Neutrophil (primary cell): ENCODE data around the gene MAP3K15.

Source experiments
- H3K27ac ChIP-seq: fragments of 200-600 bp; sonication (generic); 2 replicates; pipeline ENCODE4 v1.5.1; 2016; ENCODE audit warnings: mild to moderate bottlenecking, moderate library complexity
- H3K27me3 ChIP-seq: fragments of 200-600 bp; sonication (generic); 2 replicates; pipeline ENCODE4 v1.6.0; 2016; ENCODE audit warnings: mild to moderate bottlenecking
- H3K36me3 ChIP-seq: fragments of 200-600 bp; sonication (generic); 2 replicates; pipeline ENCODE4 v1.5.1; 2017
- H3K4me1 ChIP-seq, 2 experiments: fragments of 200-600 bp in 1 of 2; sonication (generic) in 1 of 2; 1 replicate in 1 of 2; 2 replicates in 1 of 2; pipeline versions ENCODE4 v1.5.1 to v1.6.1; 2013 to 2016; ENCODE audit warnings: low read depth in 1 of 2, low read length in 1 of 2, mild to moderate bottlenecking in 1 of 2, moderate library complexity in 1 of 2; ENCODE audit not compliant: control insufficient read depth in 1 of 2, insufficient read depth in 1 of 2
- H3K4me3 ChIP-seq, 2 experiments: fragments of 200-600 bp in 1 of 2; sonication (generic) in 1 of 2; 1 replicate in 1 of 2; 2 replicates in 1 of 2; pipeline ENCODE4 v1.5.1; 2013 to 2016; ENCODE audit warnings: low read depth in 1 of 2, low read length in 1 of 2, mild to moderate bottlenecking in 1 of 2, moderate library complexity in 1 of 2
- H3K9me3 ChIP-seq: fragments of 200-600 bp; sonication (generic); 2 replicates; pipeline ENCODE4 v1.5.1; 2016
- TF ChIP-seq, protein P1 (sequence below): fragments of 200-600 bp; sonication (generic); IDR thresholded peaks from 2 replicates; pipeline ENCODE4 v1.5.1; 2016; ENCODE audit warnings: antibody characterized with exemption

Gene MAP3K15

DNA sequence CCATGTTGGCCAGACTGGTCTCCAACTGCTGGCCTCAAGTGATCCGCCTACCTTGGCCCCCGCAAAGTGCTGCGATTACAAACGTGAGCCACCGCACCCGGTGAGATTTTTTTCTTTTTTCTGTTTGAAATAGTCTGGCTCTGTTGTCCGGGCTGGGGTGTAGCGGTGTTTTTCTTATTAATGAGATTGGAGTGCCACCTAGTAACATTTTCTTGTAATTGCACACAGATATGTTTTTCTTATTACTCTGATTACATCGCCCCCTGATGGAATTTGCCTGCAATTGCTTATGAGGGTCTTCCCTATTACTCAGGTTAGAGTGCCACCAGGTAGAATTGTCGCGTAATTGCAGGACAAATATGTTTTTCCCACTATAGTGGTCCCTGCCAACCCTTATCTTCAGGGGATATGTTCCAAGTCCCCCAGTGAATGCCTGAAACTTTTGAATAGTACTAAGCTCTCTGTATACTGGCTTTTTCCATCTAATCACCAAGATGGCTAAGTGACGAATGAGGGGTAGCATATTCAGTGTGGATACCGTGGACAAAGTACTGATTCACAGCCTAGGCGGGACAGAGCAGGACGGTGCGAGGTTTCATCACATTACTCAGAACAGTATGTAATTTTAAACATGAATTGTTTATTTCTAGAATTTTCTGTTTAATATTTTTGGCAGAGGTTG lies 180.2 kb downstream of the MAP3K15 start:
- TF ChIP-seq, protein P1, sequence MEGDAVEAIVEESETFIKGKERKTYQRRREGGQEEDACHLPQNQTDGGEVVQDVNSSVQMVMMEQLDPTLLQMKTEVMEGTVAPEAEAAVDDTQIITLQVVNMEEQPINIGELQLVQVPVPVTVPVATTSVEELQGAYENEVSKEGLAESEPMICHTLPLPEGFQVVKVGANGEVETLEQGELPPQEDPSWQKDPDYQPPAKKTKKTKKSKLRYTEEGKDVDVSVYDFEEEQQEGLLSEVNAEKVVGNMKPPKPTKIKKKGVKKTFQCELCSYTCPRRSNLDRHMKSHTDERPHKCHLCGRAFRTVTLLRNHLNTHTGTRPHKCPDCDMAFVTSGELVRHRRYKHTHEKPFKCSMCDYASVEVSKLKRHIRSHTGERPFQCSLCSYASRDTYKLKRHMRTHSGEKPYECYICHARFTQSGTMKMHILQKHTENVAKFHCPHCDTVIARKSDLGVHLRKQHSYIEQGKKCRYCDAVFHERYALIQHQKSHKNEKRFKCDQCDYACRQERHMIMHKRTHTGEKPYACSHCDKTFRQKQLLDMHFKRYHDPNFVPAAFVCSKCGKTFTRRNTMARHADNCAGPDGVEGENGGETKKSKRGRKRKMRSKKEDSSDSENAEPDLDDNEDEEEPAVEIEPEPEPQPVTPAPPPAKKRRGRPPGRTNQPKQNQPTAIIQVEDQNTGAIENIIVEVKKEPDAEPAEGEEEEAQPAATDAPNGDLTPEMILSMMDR = peak; percentile 37
- H3K27ac ChIP-seq = no peak overlapping the region
- H3K9me3 ChIP-seq = no peaks in the 10 kb centered on the region
- H3K4me1 ChIP-seq = no peaks in the 10 kb centered on the region
- H3K36me3 ChIP-seq = no peaks in the 10 kb centered on the region
- no peak overlapping the region for H3K4me3 ChIP-seq
- no peaks in the 10 kb centered on the region for H3K27me3 ChIP-seq

DNA sequence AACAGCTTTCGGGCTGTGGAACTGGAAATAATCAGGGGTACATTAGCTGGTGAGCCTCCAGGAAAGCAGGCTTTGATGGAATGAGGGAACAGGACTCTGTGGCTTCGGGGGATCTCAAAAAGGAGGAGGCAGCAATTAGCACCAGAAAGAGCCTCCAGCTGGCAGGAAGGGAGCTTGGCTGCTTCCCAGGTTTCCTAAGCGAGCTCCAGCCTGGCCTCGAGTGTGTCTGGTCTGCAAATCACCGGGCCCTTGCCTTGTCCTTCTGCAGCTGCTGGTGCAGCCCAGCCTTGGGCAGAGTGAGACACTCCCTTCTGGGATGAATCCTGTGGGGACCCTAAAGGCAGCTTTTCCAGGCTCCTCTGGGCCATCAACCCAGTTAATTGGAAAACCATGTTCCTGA lies 182.3 kb downstream of the MAP3K15 start:
- Histone ChIP-seq H3K4me3 (no peak overlapping the region), H3K9me3 (no peaks in the 10 kb centered on the region), H3K27ac (no peak overlapping the region), H3K36me3 (no peaks in the 10 kb centered on the region), H3K4me1 (no peaks in the 10 kb centered on the region), H3K27me3 (no peaks in the 10 kb centered on the region)
- TF ChIP-seq, protein P1 = no peak

DNA sequence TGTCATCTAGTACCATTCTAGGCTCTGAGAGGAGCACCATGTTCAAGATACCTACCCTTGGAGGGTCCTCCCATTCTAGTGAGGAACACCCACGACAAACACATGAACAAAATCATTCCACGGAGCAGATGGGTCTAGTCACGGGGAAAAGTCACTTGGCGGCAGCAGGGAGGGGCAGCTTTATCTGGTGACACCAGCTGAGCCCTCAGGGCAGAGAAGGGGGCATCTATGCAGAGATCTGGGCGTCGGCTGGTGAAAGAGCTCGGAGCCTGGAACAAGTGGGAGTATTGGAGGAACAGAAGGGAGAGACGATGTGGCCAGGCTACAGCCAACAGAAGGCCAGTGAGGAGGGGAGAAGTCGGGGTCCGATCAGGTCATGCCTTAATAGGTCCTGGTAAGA lies 183.5 kb downstream of the MAP3K15 start:
- TF ChIP-seq, protein P1 = no peak
- no peaks in the 10 kb centered on the region for H3K9me3 ChIP-seq
- no peaks in the 10 kb centered on the region for H3K4me1 ChIP-seq
- H3K27me3 ChIP-seq = no peaks in the 10 kb centered on the region
- H3K36me3 ChIP-seq = no peaks in the 10 kb centered on the region
- H3K27ac ChIP-seq = no peak overlapping the region
- no peak overlapping the region for H3K4me3 ChIP-seq

DNA sequence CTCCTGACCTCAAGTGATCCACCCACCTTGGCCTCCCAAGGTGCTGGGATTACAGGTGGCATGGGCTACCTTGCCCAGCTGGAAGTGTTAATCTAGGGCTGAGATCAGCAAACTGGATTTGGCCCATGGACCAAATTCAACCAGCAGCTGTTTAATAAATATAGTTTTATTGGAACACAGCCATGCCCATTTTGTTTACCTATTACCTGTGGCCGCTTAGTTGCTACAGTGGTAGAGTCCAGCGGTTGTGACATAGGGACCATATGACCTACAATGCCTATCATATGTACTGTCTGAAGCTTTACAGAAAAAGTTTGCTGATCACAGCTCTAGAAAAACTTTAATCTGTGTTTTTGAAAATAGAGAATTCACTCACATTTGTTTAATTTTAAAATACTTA lies 188.7 kb downstream of the MAP3K15 start:
- TF ChIP-seq, protein P1 = no peak
- no peaks in the 10 kb centered on the region for H3K4me1 ChIP-seq
- H3K4me3 ChIP-seq = no peak overlapping the region
- no peak overlapping the region for H3K27ac ChIP-seq
- H3K36me3 ChIP-seq = no peaks in the 10 kb centered on the region
- no peaks in the 10 kb centered on the region for H3K9me3 ChIP-seq
- no peaks in the 10 kb centered on the region for H3K27me3 ChIP-seq
